B cell (primary cell): ENCODE results near the gene NPAS3. TPM values are rescaled to one million over a fixed set of nuclear protein-coding genes. Genes with fewer than 3 reads are reported as not detected.

Experiments used
- ATAC-seq: fragments of 200-7000 bp; cut with Tn5 transposase; one replicate; pipeline ENCODE4 v1.10.0; 2021; ENCODE audit warnings: low read depth, mild to moderate bottlenecking, moderate number of reproducible peaks, moderate library complexity
- CTCF ChIA-PET: fragments of 350-600 bp; sonication (Branson Sonifier 250); formaldehyde crosslinking; loops from one replicate; lab custom pipeline; 2021; ENCODE audit warnings: antibody characterized with exemption, inconsistent platforms; lab: Charles Lee
- POLR2A ChIA-PET: fragments of 350-600 bp; sonication (Branson Sonifier 250); formaldehyde crosslinking; loops from one replicate; lab custom pipeline; 2021; ENCODE audit warnings: antibody characterized with exemption; lab: Charles Lee
- DNase-seq: peaks from one replicate; pipeline ENCODE4 v3.0.0; 2013
- H2AFZ ChIP-seq: 2 replicates; pipeline ENCODE4 v1.6.1; 2012; ENCODE audit warnings: mild to moderate bottlenecking, low read depth, low read length; ENCODE audit not compliant: insufficient read depth, poor library complexity, severe bottlenecking
- H3K27ac ChIP-seq, 2 donors: 1 replicate in 1 of 2; 2 replicates in 1 of 2; pipeline ENCODE4 v1.5.1; 2012 to 2013; ENCODE audit warnings: low read length in 2 of 2, mild to moderate bottlenecking in 2 of 2, moderate library complexity in 1 of 2
- H3K27me3 ChIP-seq, 4 experiments: fragments of 200-600 bp in 1 of 4; sonication (generic) in 1 of 4; replicated peaks in 1 of 4; 1 replicate in 2 of 4; 2 replicates in 2 of 4; pipeline versions ENCODE4 v1.6.1 to v1.7.0; 2013 to 2016; ENCODE audit warnings: low read length in 3 of 4, mild to moderate bottlenecking in 2 of 4, mixed read lengths in 1 of 4, moderate library complexity in 1 of 4; ENCODE audit not compliant: insufficient read depth in 4 of 4, control insufficient read depth in 3 of 4; ENCODE audit errors: control extremely low read depth in 1 of 4
- H3K36me3 ChIP-seq, 2 experiments: replicated peaks in 1 of 2; 1 replicate in 1 of 2; 2 replicates in 1 of 2; pipeline versions ENCODE4 v1.6.1 to v1.7.1; 2013; ENCODE audit warnings: low read length in 1 of 2; ENCODE audit not compliant: insufficient read depth in 2 of 2, control insufficient read depth in 1 of 2; ENCODE audit errors: control extremely low read depth in 1 of 2, extremely low read depth in 1 of 2
- H3K4me1 ChIP-seq, 2 donors: fragments of 200-600 bp in 1 of 2; sonication (generic) in 1 of 2; 1 replicate in 1 of 2; 2 replicates in 1 of 2; pipeline versions ENCODE4 v1.5.1 to v1.6.1; 2013 to 2017; ENCODE audit warnings: low read length in 2 of 2; ENCODE audit not compliant: control insufficient read depth in 2 of 2, insufficient read depth in 2 of 2
- H3K4me2 ChIP-seq: replicated peaks from 2 replicates; pipeline ENCODE3; 2012; ENCODE audit warnings: mild to moderate bottlenecking, low read depth, low read length; ENCODE audit not compliant: poor library complexity, severe bottlenecking
- H3K4me3 ChIP-seq, 5 experiments: fragments of 200-600 bp in 1 of 5; sonication (generic) in 1 of 5; 1 replicate in 3 of 5; 2 replicates in 2 of 5; pipeline versions ENCODE4 v1.5.1 to v1.7.0; 2011 to 2016; ENCODE audit warnings: low read length in 4 of 5, mild to moderate bottlenecking in 4 of 5, low read depth in 2 of 5, control low read depth in 1 of 5, moderate library complexity in 1 of 5; ENCODE audit not compliant: insufficient read depth in 1 of 5; ENCODE audit errors: control extremely low read depth in 1 of 5, extremely low read depth in 1 of 5
- H3K79me2 ChIP-seq: fragments of 200-600 bp; sonication (generic); one replicate; pipeline ENCODE4 v1.6.0; 2016; ENCODE audit warnings: low read length; ENCODE audit not compliant: control insufficient read depth, insufficient read depth
- H3K9ac ChIP-seq: fragments of 200-600 bp; sonication (generic); 2 replicates; pipeline ENCODE4 v1.6.1; 2017; ENCODE audit warnings: mild to moderate bottlenecking, low read length, moderate library complexity
- H3K9me3 ChIP-seq, 3 donors: one replicate each; pipeline versions ENCODE4 v1.6.1 to v1.7.1; 2013; ENCODE audit warnings: low read length in 2 of 3; ENCODE audit not compliant: control insufficient read depth in 2 of 3, insufficient read depth in 1 of 3; ENCODE audit errors: control extremely low read depth in 1 of 3
- H4K20me1 ChIP-seq: 2 replicates; pipeline ENCODE4 v1.6.0; 2012; ENCODE audit warnings: mild to moderate bottlenecking, low read length; ENCODE audit not compliant: insufficient read depth, control insufficient read depth, poor library complexity, severe bottlenecking
- H3K27ac Mint-ChIP-seq: one replicate; pipeline ENCODE4 v1.8.0; 2021; ENCODE audit warnings: mixed read lengths
- H3K27me3 Mint-ChIP-seq: one replicate; pipeline ENCODE4 v1.8.0; 2021; ENCODE audit warnings: mixed read lengths
- H3K4me1 Mint-ChIP-seq: one replicate; pipeline ENCODE4 v1.8.0; 2021; ENCODE audit warnings: mixed read lengths
- H3K4me3 Mint-ChIP-seq: one replicate; pipeline ENCODE4 v1.8.0; 2021; ENCODE audit warnings: mixed read lengths
- H3K9me3 Mint-ChIP-seq: one replicate; pipeline ENCODE4 v1.8.0; 2022; ENCODE audit warnings: mixed read lengths; ENCODE audit not compliant: insufficient read depth
- EZH2 ChIP-seq: IDR thresholded peaks from 2 replicates; pipeline ENCODE4 v1.6.1; 2012; ENCODE audit warnings: borderline replicate concordance, low read depth, mild to moderate bottlenecking, moderate library complexity, low read length; ENCODE audit not compliant: insufficient read depth, poor library complexity, severe bottlenecking
- WGBS: methylation state at CpG from one replicate; pipeline ENCODE4 v1.1.5; 2013; ENCODE audit warnings: missing lambda C conversion rate; ENCODE audit not compliant: insufficient coverage; 5-methylcytosine and 5-hydroxymethylcytosine counted together
- intact Hi-C: fragments of 100-400 bp; cut with micrococcal nuclease; formaldehyde crosslinking; loops from one replicate; pipeline ENCODE4 v1.10.0; 2022
- polyA plus RNA-seq: library from polyadenylated mRNA; depleted of rRNA; stranded (reverse); fragments of >200 nt; gene quantifications from 2 replicates; pipeline ENCODE4 v1.2.3, GENCODE V29; 2012
- total RNA-seq, 2 donors: library from RNA; stranded (reverse); fragments of 120-200 nt in 1 of 2; gene quantifications; 1 replicate in 1 of 2; 2 replicates in 1 of 2; pipeline versions ENCODE4 v1.2.3 to v1.2.4, GENCODE V29; 2013 to 2022
- TF ChIP-seq, protein P1 (sequence below): fragments of 200-600 bp; IDR thresholded peaks from one replicate; pipeline ENCODE4 v1.8.0; 2022; ENCODE audit warnings: antibody characterized with exemption, mild to moderate bottlenecking

Gene NPAS3
- total and polyA plus RNA-seq, 2 donors (not counting 1 experiment from before 2014, with no cell fraction given): not detected

DNA sequence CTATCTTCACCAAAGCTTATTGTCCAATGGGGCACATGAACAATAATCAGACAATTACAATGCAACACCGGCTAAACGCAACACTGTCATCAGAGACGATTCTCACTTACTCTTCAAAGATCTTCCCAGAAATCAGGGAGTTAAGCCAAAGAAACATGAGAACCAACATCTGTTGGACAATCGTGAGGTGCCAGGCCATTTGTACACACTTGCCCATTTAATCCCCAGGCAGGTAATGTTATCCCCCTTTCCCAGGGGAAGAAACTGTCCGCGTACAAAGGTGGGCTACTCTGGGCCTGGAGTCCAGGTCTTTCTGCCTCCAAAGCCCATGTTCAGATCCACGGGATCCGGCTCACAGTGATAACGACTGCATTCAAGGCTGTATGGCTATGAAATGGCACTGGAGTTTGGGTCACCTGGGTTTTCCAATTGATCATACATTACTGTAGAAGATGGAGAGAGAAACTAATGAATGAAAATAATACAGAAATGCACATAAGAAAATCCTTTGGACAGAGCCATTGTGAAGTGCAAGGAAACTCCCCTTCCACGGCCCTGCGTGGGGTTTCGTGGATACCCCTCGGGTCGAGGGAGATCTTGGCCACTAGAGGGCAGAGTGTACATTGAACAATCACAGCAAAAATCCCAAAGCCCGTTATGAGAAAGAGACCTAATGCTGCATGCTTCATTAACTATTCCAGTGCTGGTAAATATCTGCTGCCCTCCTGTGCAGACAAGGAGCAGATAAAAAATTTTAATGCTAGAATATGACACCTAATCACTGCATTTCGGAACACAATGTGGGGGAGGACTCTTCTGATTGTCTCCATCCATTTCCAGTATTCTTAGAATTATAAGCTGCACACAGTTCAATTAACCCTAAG lies 900.8 kb downstream of the NPAS3 start:
- Histone ChIP-seq H3K4me2 (no peak overlapping the region), H3K4me3 (no peak overlapping the region), H2AFZ (no peak overlapping the region), H4K20me1 (no peaks in the 10 kb centered on the region), H3K4me1 (no peaks in the 10 kb centered on the region), H3K27me3 (no peaks in the 10 kb centered on the region), H3K9me3 (peaks cover 0 to 3% (median 0%) of the 10 kb centered on the region in 3 donors), H3K9ac (no peak overlapping the region), H3K27ac (no peak overlapping the region), H3K79me2 (no peaks in the 10 kb centered on the region), H3K36me3 (no peaks in the 10 kb centered on the region)
- H3K4me1 Mint-ChIP-seq: no peaks in the 10 kb centered on the region
- ATAC-seq: no peak
- peaks cover 3% of the 10 kb centered on the region for H3K27me3 Mint-ChIP-seq
- WGBS: 65% methylated on average over 10 of the region's 16 CpGs
- H3K4me3 Mint-ChIP-seq: no peak overlapping the region
- no peak overlapping the region for H3K27ac Mint-ChIP-seq
- POLR2A ChIA-PET: no interaction called here
- CTCF ChIA-PET: interaction anchor here (0.7 to 1.9 kb wide), 4 partner anchors 9 to 484 kb away, joined by 3 to 8 read pairs (median 4); no protein-coding TSS in a partner anchor
- DNase-seq: peak; percentile 43
- intact Hi-C loops: loop anchor here (2.0 to 5.0 kb wide), 3 partner anchors 259 to 485 kb away; no protein-coding TSS in a partner anchor
- TF ChIP-seq, protein P1, sequence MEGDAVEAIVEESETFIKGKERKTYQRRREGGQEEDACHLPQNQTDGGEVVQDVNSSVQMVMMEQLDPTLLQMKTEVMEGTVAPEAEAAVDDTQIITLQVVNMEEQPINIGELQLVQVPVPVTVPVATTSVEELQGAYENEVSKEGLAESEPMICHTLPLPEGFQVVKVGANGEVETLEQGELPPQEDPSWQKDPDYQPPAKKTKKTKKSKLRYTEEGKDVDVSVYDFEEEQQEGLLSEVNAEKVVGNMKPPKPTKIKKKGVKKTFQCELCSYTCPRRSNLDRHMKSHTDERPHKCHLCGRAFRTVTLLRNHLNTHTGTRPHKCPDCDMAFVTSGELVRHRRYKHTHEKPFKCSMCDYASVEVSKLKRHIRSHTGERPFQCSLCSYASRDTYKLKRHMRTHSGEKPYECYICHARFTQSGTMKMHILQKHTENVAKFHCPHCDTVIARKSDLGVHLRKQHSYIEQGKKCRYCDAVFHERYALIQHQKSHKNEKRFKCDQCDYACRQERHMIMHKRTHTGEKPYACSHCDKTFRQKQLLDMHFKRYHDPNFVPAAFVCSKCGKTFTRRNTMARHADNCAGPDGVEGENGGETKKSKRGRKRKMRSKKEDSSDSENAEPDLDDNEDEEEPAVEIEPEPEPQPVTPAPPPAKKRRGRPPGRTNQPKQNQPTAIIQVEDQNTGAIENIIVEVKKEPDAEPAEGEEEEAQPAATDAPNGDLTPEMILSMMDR: peak; percentile 80
- no peak for TF ChIP-seq EZH2
- no peaks in the 10 kb centered on the region for H3K9me3 Mint-ChIP-seq

DNA sequence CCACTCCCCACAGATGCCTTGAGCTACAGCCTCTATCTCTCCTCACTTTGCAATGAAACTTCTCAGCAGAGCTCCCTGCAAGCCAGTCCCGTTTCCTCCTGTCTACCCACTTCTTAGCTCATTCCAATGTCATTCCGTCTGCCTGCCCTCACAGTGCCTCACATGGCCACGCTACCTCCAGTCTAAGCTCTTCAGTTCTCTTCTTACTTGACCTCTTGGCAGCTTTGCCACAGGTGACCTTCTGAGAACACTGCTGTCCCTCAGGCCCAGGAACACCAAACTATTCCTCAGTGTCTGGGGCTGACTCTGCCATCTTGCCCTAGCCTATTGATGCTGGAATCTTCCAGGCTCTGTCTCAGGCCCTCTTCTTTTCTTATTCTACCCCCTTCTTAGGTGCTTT lies 902.1 kb downstream of the NPAS3 start:
- ATAC-seq: no peak
- no peak overlapping the region for H3K4me3 Mint-ChIP-seq
- Histone ChIP-seq H3K27me3 (no peaks in the 10 kb centered on the region), H3K4me1 (no peaks in the 10 kb centered on the region), H3K27ac (no peak overlapping the region), H3K9ac (no peak overlapping the region), H4K20me1 (no peaks in the 10 kb centered on the region), H3K9me3 (no peaks in the 10 kb centered on the region), H3K4me3 (no peak overlapping the region), H3K36me3 (no peaks in the 10 kb centered on the region), H3K4me2 (no peak overlapping the region), H2AFZ (no peak overlapping the region), H3K79me2 (no peaks in the 10 kb centered on the region)
- TF ChIP-seq, protein P1: no peak
- no peak for TF ChIP-seq EZH2
- no peaks in the 10 kb centered on the region for H3K9me3 Mint-ChIP-seq
- intact Hi-C loops: no loop called here
- H3K4me1 Mint-ChIP-seq: no peaks in the 10 kb centered on the region
- 87% methylated on average over 3 of the region's 3 CpGs for WGBS
- H3K27ac Mint-ChIP-seq: no peak overlapping the region
- DNase-seq: no peak
- CTCF ChIA-PET: interaction anchor here (1.0 to 1.9 kb wide), 3 partner anchors 11 to 482 kb away, joined by 3 to 8 read pairs (median 4); no protein-coding TSS in a partner anchor
- H3K27me3 Mint-ChIP-seq: peaks cover 4% of the 10 kb centered on the region
- POLR2A ChIA-PET: no interaction called here
